AG09319 (cell line): ENCODE measurements around the gene GMNC.

Experiments
- DNase-seq: peaks from one replicate; pipeline ENCODE4 v3.0.0-alpha.2; 2010; ENCODE audit warnings: low read depth; ENCODE audit errors: extremely low read depth
- TF ChIP-seq, protein P1 (sequence below): IDR thresholded peaks from 2 replicates; pipeline ENCODE4 v1.5.1; 2011; ENCODE audit warnings: low read depth, mild to moderate bottlenecking, inconsistent platforms, low read length, moderate library complexity

GMNC gene

DNA sequence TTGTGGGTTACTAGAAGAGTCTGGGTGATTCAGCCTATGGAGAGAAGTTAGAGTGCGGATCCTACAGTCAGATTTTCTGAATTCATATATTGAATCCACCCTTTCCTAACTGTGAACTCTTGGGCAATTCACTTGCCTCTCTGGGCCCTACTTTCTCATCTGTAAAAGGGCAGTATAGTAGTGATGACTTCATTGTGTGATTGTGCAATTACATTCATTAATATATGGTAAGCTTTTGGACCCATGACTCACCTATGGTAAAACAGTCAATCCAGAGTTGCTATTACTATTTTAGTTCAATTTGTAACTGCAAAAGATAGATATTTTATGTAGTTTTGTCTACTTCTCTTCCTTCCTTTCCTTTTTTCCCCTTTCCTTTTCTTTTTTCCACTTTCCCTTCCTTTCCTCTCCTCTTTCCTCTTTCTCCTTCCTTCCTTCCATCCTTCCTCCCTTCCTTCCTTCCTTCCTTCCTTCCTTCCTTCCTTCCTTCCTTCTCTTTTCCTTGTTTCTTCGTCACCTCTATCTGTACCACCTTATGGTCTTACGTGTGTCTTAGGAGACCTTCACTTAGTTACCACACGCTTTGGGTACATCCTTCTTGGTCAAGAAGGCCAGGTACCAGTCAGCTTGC, 37.0 kb downstream of the GMNC start:
- no peak for DNase-seq
- TF ChIP-seq, protein P1, sequence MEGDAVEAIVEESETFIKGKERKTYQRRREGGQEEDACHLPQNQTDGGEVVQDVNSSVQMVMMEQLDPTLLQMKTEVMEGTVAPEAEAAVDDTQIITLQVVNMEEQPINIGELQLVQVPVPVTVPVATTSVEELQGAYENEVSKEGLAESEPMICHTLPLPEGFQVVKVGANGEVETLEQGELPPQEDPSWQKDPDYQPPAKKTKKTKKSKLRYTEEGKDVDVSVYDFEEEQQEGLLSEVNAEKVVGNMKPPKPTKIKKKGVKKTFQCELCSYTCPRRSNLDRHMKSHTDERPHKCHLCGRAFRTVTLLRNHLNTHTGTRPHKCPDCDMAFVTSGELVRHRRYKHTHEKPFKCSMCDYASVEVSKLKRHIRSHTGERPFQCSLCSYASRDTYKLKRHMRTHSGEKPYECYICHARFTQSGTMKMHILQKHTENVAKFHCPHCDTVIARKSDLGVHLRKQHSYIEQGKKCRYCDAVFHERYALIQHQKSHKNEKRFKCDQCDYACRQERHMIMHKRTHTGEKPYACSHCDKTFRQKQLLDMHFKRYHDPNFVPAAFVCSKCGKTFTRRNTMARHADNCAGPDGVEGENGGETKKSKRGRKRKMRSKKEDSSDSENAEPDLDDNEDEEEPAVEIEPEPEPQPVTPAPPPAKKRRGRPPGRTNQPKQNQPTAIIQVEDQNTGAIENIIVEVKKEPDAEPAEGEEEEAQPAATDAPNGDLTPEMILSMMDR, result no peak

DNA sequence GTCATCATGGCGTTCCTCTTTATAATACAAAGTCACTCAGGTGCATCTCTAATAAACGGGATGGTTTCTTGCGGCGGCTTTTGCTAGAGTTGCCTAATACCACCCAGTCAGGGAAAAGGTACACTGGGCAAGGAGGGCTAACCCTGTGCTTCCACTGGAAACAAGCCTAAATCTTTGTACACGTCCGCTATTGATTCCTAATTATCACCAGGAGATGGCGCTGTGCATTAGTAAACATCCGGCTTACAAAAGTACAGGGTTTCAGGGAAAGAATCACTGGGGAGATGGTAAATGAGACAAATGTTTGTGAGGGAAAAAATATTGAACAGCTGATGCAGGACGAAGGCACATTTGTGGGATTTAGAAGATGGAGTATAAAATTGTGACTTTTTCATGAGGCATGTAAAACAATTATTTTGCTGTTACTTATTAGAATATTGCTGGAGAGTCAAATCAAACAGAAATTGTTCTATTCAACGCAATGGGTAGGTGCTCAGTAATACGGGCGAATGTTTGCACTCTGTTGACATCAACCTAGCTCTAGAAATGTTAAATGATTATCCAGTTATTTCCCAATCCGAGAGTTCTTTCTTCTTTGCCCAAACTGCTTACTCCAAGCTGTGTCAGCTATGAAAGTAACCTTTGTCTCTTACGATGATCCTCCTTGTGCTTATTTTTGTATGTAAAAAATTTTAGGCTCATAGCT, 50.6 kb downstream of the GMNC start:
- DNase-seq, result peak; percentile 14
- TF ChIP-seq, protein P1, result peak; percentile 67

DNA sequence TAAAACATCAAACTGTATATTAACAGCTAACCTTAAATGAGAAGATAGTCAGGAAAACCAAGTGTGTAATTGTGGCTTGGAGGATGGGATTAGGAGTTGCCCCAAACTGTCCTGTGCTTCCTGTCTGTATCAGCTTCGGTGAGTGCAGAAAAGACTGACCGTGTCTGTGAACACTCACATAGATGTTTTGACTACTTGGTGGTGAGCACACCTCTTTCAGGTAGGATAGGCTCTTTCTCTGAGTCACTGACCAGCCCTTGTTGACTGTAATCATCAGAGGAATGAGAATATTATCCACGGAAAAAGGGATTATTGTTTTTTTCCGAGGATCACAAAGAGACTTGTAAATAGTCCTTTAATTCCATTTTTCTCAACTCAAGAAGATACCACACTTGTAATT, 51.5 kb downstream of the GMNC start:
- DNase-seq, result no peak
- TF ChIP-seq, protein P1, result no peak

DNA sequence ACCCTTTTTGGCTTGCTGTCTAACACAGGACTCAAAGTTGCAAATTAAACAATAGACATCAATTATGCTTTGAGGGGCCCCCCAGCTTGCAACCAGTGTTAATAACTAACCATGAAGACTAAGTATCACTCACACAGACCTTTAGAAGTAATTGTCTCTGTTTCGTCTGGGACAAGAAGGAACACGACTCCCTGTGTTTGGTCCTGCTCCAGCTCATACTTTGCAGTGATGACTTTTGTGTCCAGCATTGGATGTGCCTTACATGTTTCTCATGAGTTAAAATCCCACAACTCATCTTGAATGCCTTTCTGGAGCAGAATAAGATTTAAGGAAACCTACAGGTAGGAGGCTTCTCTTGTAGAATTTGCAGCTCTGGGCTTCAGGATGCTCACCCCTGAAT, 53.1 kb downstream of the GMNC start:
- TF ChIP-seq, protein P1, result no peak
- no peak for DNase-seq

DNA sequence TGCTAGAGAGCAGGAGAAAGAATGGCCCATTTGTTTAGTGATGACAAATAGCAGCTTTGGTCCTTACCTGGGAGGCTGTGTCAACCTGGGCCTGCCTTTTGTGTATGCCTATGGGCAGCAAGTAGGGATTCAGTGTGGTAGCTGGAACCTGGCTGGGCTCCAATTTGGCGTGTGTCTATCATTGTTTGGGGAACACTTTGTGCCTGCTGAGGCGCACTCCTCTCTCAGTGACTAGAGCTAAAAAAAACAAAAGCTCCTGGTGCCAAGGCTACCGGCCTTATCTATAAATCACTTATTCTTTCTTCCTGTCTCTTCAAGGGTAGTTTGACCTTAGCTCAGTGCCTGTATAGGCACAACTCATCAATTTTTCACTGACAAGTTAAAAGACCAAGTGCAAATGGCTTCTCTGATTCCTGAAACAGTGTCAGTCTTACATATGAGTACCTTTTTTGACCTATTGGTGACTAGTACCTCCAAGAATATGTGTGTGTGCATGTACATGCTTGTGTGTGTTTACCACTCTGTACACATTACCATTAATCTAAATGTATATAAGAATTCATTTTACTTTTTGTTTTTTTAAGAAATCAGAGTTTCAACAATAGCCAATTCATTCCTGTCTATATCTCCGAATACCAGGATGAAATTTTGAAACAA, 54.6 kb downstream of the GMNC start:
- TF ChIP-seq, protein P1, result no peak
- no peak for DNase-seq
